CD14-positive monocyte (primary cell): ENCODE measurements around the gene ITLN1. TPM values are rescaled to one million over a fixed set of nuclear protein-coding genes. Genes with fewer than 3 reads are reported as not detected.
"Not testable (repeated sequence)": the region's sequence is repeated elsewhere in the genome, so short reads cannot be mapped to it uniquely, and the experiment has no call there.

Experiments used
- DNase-seq, 3 donors: peaks; one replicate each; pipeline ENCODE4 v3.0.0-alpha.2; 2011 to 2022
- H2AFZ ChIP-seq: 2 replicates; pipeline ENCODE4 v1.6.0; 2012; ENCODE audit warnings: mild to moderate bottlenecking, low read depth, low read length, inconsistent platforms; ENCODE audit not compliant: insufficient read depth, poor library complexity, severe bottlenecking
- H3K27ac ChIP-seq, 2 donors: 1 replicate in 1 of 2; 2 replicates in 1 of 2; pipeline ENCODE4 v1.5.1; 2012 to 2013; ENCODE audit warnings: low read length in 2 of 2, control low read depth in 1 of 2, inconsistent platforms in 1 of 2, low read depth in 1 of 2, mild to moderate bottlenecking in 1 of 2
- H3K27me3 ChIP-seq, 2 donors: one replicate each; pipeline versions ENCODE4 v1.6.0 to v1.6.1; 2011 to 2013; ENCODE audit warnings: low read length in 2 of 2; ENCODE audit not compliant: control insufficient read depth in 2 of 2, insufficient read depth in 2 of 2
- H3K36me3 ChIP-seq, 2 donors: replicated peaks in 1 of 2; 1 replicate in 1 of 2; 2 replicates in 1 of 2; pipeline versions ENCODE4 v1.5.1 to v1.6.1; 2012 to 2013; ENCODE audit warnings: low read length in 2 of 2, control low read depth in 1 of 2, inconsistent platforms in 1 of 2, mild to moderate bottlenecking in 1 of 2; ENCODE audit not compliant: insufficient read depth in 2 of 2, control insufficient read depth in 1 of 2
- H3K4me1 ChIP-seq, 2 donors: 1 replicate in 1 of 2; 2 replicates in 1 of 2; pipeline versions ENCODE4 v1.5.1 to v1.6.1; 2012 to 2013; ENCODE audit warnings: low read length in 2 of 2, control low read depth in 1 of 2, inconsistent platforms in 1 of 2, mild to moderate bottlenecking in 1 of 2, moderate library complexity in 1 of 2; ENCODE audit not compliant: insufficient read depth in 2 of 2, control insufficient read depth in 1 of 2
- H3K4me2 ChIP-seq: replicated peaks from 2 replicates; pipeline ENCODE3; 2012; ENCODE audit warnings: low read length, moderate library complexity, mild to moderate bottlenecking; ENCODE audit not compliant: poor library complexity, severe bottlenecking; ENCODE audit errors: extremely low read depth
- H3K4me3 ChIP-seq, 3 experiments: fragments of 200-600 bp in 1 of 3; sonication (generic) in 1 of 3; replicated peaks in 1 of 3; 1 replicate in 2 of 3; 2 replicates in 1 of 3; pipeline ENCODE4 v1.5.1; 2011 to 2013; ENCODE audit warnings: low read length in 3 of 3, mild to moderate bottlenecking in 3 of 3, control low read depth in 2 of 3, low read depth in 2 of 3, inconsistent platforms in 1 of 3, moderate library complexity in 1 of 3
- H3K79me2 ChIP-seq: 2 replicates; pipeline ENCODE4 v1.6.0; 2012; ENCODE audit warnings: mild to moderate bottlenecking, control low read depth, inconsistent platforms, low read length, moderate library complexity; ENCODE audit not compliant: insufficient read depth
- H3K9ac ChIP-seq: 2 replicates; pipeline ENCODE4 v1.6.0; 2017; ENCODE audit warnings: low read length, mild to moderate bottlenecking; ENCODE audit not compliant: insufficient read depth, poor library complexity, severe bottlenecking
- H3K9me3 ChIP-seq, 2 donors: replicated peaks in 1 of 2; 1 replicate in 1 of 2; 2 replicates in 1 of 2; pipeline versions ENCODE4 v1.5.1 to v1.6.1; 2012 to 2013; ENCODE audit warnings: low read length in 2 of 2, control low read depth in 1 of 2; ENCODE audit not compliant: control insufficient read depth in 1 of 2, insufficient read depth in 1 of 2
- H4K20me1 ChIP-seq: 2 replicates; pipeline ENCODE4 v1.6.0; 2012; ENCODE audit warnings: mild to moderate bottlenecking, low read length, control low read depth, moderate library complexity; ENCODE audit not compliant: insufficient read depth
- H3K27ac Mint-ChIP-seq, 7 donors: one replicate each; pipeline ENCODE4 v1.8.0; 2020; ENCODE audit warnings: mild to moderate bottlenecking in 7 of 7, mixed read lengths in 7 of 7, moderate library complexity in 6 of 7, inconsistent platforms in 2 of 7
- H3K27me3 Mint-ChIP-seq, 3 donors: one replicate each; pipeline ENCODE4 v1.8.0; 2021 to 2022; ENCODE audit warnings: low read depth in 3 of 3, mild to moderate bottlenecking in 3 of 3, mixed read lengths in 3 of 3, moderate library complexity in 3 of 3, inconsistent platforms in 1 of 3
- H3K36me3 Mint-ChIP-seq, 2 donors: one replicate each; pipeline ENCODE4 v1.8.0; 2020; ENCODE audit warnings: mixed read lengths in 2 of 2, inconsistent platforms in 1 of 2, mild to moderate bottlenecking in 1 of 2
- H3K4me1 Mint-ChIP-seq: one replicate; pipeline ENCODE4 v1.8.0; 2020; ENCODE audit warnings: mild to moderate bottlenecking, mixed read lengths
- H3K4me3 Mint-ChIP-seq, 2 donors: one replicate each; pipeline ENCODE4 v1.8.0; 2020; ENCODE audit warnings: mild to moderate bottlenecking in 2 of 2, mixed read lengths in 2 of 2, moderate library complexity in 1 of 2
- H3K9me3 Mint-ChIP-seq, 7 donors: one replicate each; pipeline ENCODE4 v1.8.0; 2020 to 2022; ENCODE audit warnings: mixed read lengths in 7 of 7, mild to moderate bottlenecking in 6 of 7, moderate library complexity in 6 of 7, inconsistent platforms in 2 of 7
- CTCF ChIP-seq: fragments of 200-600 bp; IDR thresholded peaks from one replicate; pipeline ENCODE4 v1.8.0; 2022; ENCODE audit warnings: antibody characterized with exemption, mild to moderate bottlenecking
- WGBS: methylation state at CpG from one replicate; pipeline ENCODE4 v1.1.5; 2013; ENCODE audit warnings: missing lambda C conversion rate; ENCODE audit not compliant: insufficient coverage; 5-methylcytosine and 5-hydroxymethylcytosine counted together
- intact Hi-C, 2 donors: fragments of 100-400 bp; cut with micrococcal nuclease; formaldehyde crosslinking; loops; one replicate each; pipeline versions ENCODE4 v1.15.0 to v1.15.1; 2023
- polyA plus RNA-seq, 3 donors: library from polyadenylated mRNA; depleted of rRNA in 1 of 3; unstranded in 2 of 3; stranded (reverse) in 1 of 3; fragments of 300-500 nt in 2 of 3; fragments of >200 nt in 1 of 3; fragmentation: Illumina TruSeq in 2 of 3; gene quantifications; 1 replicate in 2 of 3; 2 replicates in 1 of 3; pipeline ENCODE4 v1.2.3, GENCODE V29; 2012 to 2021

ITLN1 gene
- polyA plus RNA-seq, 3 donors: 1.2 to 1.6 (median 1.3) TPM

GRCh38 chr1:160901768-160902167 lies 16.8 kb upstream of the ITLN1 start:
- no peaks in the 10 kb centered on the region for H3K36me3 Mint-ChIP-seq

GRCh38 chr1:160900683-160901082 lies 15.7 kb upstream of the ITLN1 start:
- H3K36me3 ChIP-seq, H3K27me3 Mint-ChIP-seq, H3K27ac Mint-ChIP-seq, H3K9me3 Mint-ChIP-seq, H3K79me2 ChIP-seq, H3K27ac ChIP-seq, H3K4me1 ChIP-seq, DNase-seq, H3K4me3 ChIP-seq, H3K4me3 Mint-ChIP-seq, H3K4me1 Mint-ChIP-seq, H3K9me3 ChIP-seq, H4K20me1 ChIP-seq, intact Hi-C loops, H3K4me2 ChIP-seq, H3K27me3 ChIP-seq, H3K9ac ChIP-seq, H3K36me3 Mint-ChIP-seq, H2AFZ ChIP-seq: not testable (repeated sequence)
- no CpG with 5 or more reads among the region's 3 CpGs for WGBS

More at GRCh38 chr1:160901768-160902167, 16.8 kb upstream of the ITLN1 start:
- Histone ChIP-seq H2AFZ (no peak overlapping the region), H3K4me1 (no peaks in the 10 kb centered on the region), H3K9me3 (no peaks in the 10 kb centered on the region), H3K36me3 (no peaks in the 10 kb centered on the region), H3K27ac (no peak overlapping the region), H3K27me3 (no peaks in the 10 kb centered on the region), H3K9ac (no peak overlapping the region), H3K4me2 (no peak overlapping the region), H3K79me2 (no peaks in the 10 kb centered on the region), H4K20me1 (no peaks in the 10 kb centered on the region), H3K4me3 (no peak overlapping the region)
- no peaks in the 10 kb centered on the region for H3K4me1 Mint-ChIP-seq
- peaks cover 0 to 4% (median 0%) of the 10 kb centered on the region in 7 donors for H3K9me3 Mint-ChIP-seq
- intact Hi-C loops: no loop called here
- no peak for DNase-seq
- 96% methylated on average over 2 of the region's 2 CpGs for WGBS
- no peak overlapping the region for H3K4me3 Mint-ChIP-seq
- H3K27ac Mint-ChIP-seq: no peak overlapping the region
- peaks cover 2 to 9% (median 6%) of the 10 kb centered on the region in 3 donors for H3K27me3 Mint-ChIP-seq
- no peak for TF ChIP-seq CTCF

GRCh38 chr1:160894368-160895135 lies 9.6 kb upstream of the ITLN1 start:
- H3K27me3 Mint-ChIP-seq, H4K20me1 ChIP-seq, H3K36me3 Mint-ChIP-seq, H3K9ac ChIP-seq, H3K27ac ChIP-seq, DNase-seq, H2AFZ ChIP-seq, H3K4me1 Mint-ChIP-seq, H3K36me3 ChIP-seq, H3K27me3 ChIP-seq, H3K79me2 ChIP-seq, H3K27ac Mint-ChIP-seq, H3K4me3 Mint-ChIP-seq, H3K4me3 ChIP-seq, H3K9me3 ChIP-seq, H3K4me2 ChIP-seq, intact Hi-C loops, H3K4me1 ChIP-seq: not testable (repeated sequence)
- WGBS: 99% methylated on average over 10 of the region's 18 CpGs
- peaks cover 10 to 24% (median 13%) of the 10 kb centered on the region in 7 donors for H3K9me3 Mint-ChIP-seq
